AG04449 (cell line): ENCODE data around the gene MTSS2.

Source experiments
- CTCF ChIA-PET: fragments of 350-600 bp; formaldehyde crosslinking; extraction: SDS; loops from one replicate; lab custom pipeline; 2021; ENCODE audit warnings: antibody characterized with exemption; lab: Yijun Ruan, JAX
- POLR2A ChIA-PET: fragments of 400-600, 350-600 bp; formaldehyde crosslinking; extraction: SDS; loops from one replicate; lab custom pipeline; 2020; ENCODE audit warnings: antibody characterized with exemption, inconsistent platforms; lab: Yijun Ruan, JAX
- DNase-seq: peaks from one replicate; pipeline ENCODE4 v3.0.0-alpha.2; 2010; ENCODE audit warnings: low read depth, low spot score
- H3K4me3 ChIP-seq: 2 replicates; pipeline ENCODE4 v1.5.1; 2011; ENCODE audit warnings: low read depth, mild to moderate bottlenecking, control low read depth, low read length
- TF ChIP-seq, protein P1 (sequence below): IDR thresholded peaks from one replicate; pipeline ENCODE4 v1.5.1; 2011; ENCODE audit warnings: mild to moderate bottlenecking, moderate library complexity, low read length, control low read depth, inconsistent platforms; ENCODE audit not compliant: insufficient read depth; ENCODE audit errors: missing control alignments

The MTSS2 gene

GRCh38 chr16:70712942-70713341, 27.1 kb upstream of the MTSS2 start:
- TF ChIP-seq, protein P1, sequence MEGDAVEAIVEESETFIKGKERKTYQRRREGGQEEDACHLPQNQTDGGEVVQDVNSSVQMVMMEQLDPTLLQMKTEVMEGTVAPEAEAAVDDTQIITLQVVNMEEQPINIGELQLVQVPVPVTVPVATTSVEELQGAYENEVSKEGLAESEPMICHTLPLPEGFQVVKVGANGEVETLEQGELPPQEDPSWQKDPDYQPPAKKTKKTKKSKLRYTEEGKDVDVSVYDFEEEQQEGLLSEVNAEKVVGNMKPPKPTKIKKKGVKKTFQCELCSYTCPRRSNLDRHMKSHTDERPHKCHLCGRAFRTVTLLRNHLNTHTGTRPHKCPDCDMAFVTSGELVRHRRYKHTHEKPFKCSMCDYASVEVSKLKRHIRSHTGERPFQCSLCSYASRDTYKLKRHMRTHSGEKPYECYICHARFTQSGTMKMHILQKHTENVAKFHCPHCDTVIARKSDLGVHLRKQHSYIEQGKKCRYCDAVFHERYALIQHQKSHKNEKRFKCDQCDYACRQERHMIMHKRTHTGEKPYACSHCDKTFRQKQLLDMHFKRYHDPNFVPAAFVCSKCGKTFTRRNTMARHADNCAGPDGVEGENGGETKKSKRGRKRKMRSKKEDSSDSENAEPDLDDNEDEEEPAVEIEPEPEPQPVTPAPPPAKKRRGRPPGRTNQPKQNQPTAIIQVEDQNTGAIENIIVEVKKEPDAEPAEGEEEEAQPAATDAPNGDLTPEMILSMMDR, result no peak
- ChIA-PET CTCF (interaction anchor here (1.1 to 1.7 kb wide), 2 partner anchors 25 to 55 kb away, joined by 3 read pairs; no protein-coding TSS in a partner anchor), POLR2A (no interaction called here)
- no peak for DNase-seq
- no peak overlapping the region for H3K4me3 ChIP-seq

- CTCF ChIA-PET, result interaction anchor here (1.1 to 1.7 kb wide), 2 partner anchors 26 to 55 kb away, joined by 3 read pairs; no protein-coding TSS in a partner anchor
- H3K4me3 ChIP-seq, result no peak overlapping the region
- TF ChIP-seq, protein P1, result no peak
- POLR2A ChIA-PET, result no interaction called here
- DNase-seq, result no peak
These were observed 26.5 kb upstream of the MTSS2 start for GRCh38 chr16:70712359-70712758.

DNA sequence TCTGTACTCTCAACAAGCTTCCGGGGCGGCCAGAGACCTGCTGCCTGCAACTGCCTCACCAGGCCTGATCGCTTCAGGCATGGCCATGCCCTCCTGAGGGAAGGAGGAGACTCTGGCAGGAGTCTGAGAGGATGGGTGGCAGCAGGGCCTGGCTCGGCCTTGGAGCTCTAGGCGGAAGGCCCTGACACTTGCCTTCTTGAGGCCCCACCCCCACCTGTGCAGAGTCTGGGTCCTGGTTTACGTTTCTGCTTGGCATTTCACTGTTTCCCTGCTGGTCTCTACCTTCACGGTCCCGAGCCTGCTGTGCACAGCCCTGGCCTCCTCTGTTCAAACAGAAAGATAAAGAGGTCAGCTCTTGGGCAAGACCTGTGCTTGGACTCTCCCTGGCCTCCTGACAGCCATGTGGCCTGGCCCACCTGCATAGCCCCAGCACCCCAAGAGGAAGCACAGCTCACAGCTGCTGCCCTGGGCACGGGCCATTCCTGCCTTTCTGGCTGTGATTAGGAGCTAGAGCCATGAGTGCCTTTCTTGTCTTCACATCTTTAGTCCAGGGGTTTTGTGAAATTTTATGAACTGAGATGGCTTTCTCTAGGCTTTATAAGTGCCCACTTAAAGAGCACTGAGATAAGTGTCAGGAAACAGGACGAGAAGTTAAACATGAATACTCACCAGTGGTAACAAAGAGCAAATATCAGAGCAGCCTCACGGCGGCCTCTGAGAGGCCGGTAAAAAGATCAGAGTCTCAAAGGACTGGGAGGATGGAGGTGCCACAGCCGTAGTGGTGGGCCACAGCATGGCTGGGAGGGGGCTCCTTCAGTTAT, 25.6 kb upstream of the MTSS2 start:
- ChIA-PET POLR2A (no interaction called here), CTCF (no interaction called here)
- no peak overlapping the region for H3K4me3 ChIP-seq
- DNase-seq, result no peak
- TF ChIP-seq, protein P1, result no peak

DNA sequence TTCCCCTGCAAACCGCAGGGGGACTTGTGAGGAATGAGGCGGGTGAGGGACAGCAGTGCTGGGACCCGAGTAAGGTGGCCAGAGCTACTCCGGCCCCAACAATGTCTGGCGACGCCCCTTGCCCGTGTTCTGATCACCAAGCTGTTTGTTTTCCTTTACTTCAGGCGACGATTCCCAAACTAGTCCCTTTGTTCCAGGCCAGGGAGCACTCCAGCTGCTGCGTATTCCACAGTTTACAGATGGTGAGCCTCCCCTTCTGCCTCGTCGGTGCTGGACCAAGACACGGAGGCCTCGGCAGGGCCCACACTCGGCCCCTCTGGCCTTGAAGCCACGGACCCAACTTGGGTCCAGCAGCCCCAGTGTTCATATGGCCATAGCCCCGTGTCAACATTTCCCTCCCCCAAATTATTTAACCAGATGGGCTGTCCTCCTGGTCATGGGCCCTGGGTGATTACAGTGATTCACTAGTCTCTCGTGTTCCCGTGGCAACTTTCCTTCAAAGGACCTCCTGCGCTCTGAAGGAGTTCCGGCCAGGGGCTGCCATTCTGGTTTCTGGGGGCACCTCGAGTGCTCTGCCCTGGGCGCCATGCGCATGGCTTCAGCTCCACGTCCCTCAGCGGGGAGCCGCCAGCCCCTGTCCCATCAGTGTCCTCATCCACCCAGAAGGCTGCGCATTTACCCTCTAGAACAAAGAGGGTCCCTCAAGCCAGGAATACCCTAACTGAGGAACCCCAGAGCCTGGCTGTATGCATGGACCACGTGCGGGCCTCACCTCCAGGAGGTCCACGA, 24.8 kb upstream of the MTSS2 start:
- ChIA-PET POLR2A (no interaction called here), CTCF (no interaction called here)
- DNase-seq, result no peak
- no peak overlapping the region for H3K4me3 ChIP-seq
- TF ChIP-seq, protein P1, result no peak

DNA sequence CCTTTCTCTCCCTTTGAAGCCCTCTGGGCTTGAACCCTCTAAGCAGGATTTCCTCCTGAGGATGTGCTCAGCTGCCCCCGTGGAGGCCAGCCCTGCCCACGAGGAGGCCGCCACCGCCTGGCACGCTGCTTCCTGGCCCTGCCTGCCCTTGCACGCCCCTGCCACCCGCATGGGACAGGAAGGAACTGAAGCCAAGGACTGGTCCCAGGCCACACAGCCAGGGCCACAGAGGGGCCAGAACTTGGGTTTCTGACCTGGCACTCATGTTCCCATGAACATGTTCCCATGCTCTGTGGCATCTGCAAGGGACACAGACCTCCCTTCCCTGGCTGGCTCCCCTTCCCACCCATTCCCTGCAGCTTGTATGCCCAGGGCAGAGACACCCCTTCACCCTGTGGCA, 24.1 kb upstream of the MTSS2 start:
- CTCF ChIA-PET, result no interaction called here
- POLR2A ChIA-PET, result no interaction called here
- DNase-seq, result no peak
- H3K4me3 ChIP-seq, result no peak overlapping the region
- TF ChIP-seq, protein P1, result no peak

DNA sequence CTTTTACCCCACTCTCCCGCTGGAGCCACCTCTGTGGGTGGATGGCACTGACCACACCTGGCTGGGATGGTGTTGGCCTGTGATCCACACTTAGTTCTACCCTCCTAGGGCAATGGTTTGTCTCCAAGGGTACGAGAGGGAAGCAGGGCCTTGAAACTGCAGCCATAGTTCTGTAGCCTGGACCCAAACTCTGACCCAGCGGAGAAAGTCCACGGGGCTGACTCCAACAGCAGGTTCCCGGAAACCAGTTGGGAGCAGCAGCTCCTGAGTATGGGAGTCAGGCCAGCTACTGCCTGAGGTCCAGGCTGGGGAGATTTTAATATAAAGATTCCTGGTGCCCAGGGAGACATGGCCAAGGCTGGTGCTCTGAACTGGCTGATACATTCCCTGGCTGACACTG, 23.6 kb upstream of the MTSS2 start:
- CTCF ChIA-PET, result no interaction called here
- no peak for DNase-seq
- H3K4me3 ChIP-seq, result no peak overlapping the region
- TF ChIP-seq, protein P1, result no peak
- POLR2A ChIA-PET, result no interaction called here
